Activated T-cell treated with anti-CD3 and anti-CD28 coated beads, Interleukin-2, amount 50 U/mL, for 4 hours (primary cell): Measurements from ENCODE around the gene UBE2M. TPM values are rescaled to one million over a fixed set of nuclear protein-coding genes. Genes with fewer than 3 reads are reported as not detected.
"Not testable (repeated sequence)": the region's sequence is repeated elsewhere in the genome, so short reads cannot be mapped to it uniquely, and the experiment has no call there.

Experiments used
- ATAC-seq, 2 donors: fragments of 200-7000 bp; cut with Tn5 transposase; one replicate each; pipeline ENCODE4 v1.10.0; 2021
- DNase-seq: peaks from one replicate; pipeline ENCODE4 v3.0.0-alpha.2; 2020
- H3K27me3 Mint-ChIP-seq: one replicate; pipeline ENCODE4 v1.8.0; 2021; ENCODE audit warnings: low read depth, mixed read lengths
- H3K36me3 Mint-ChIP-seq: one replicate; pipeline ENCODE4 v1.8.0; 2022; ENCODE audit warnings: mixed read lengths; ENCODE audit not compliant: insufficient read depth
- H3K4me1 Mint-ChIP-seq: one replicate; pipeline ENCODE4 v1.8.0; 2021; ENCODE audit warnings: low read depth, mixed read lengths
- H3K4me3 Mint-ChIP-seq: one replicate; pipeline ENCODE4 v1.8.0; 2021; ENCODE audit warnings: mild to moderate bottlenecking, moderate library complexity, mixed read lengths
- H3K9me3 Mint-ChIP-seq: one replicate; pipeline ENCODE4 v1.8.0; 2021; ENCODE audit warnings: mixed read lengths
- total RNA-seq, 3 donors: library from RNA; stranded (reverse); gene quantifications; one replicate each; pipeline ENCODE4 v1.2.1, GENCODE V29; 2021

The UBE2M gene
- total RNA-seq, 3 donors from 2014 or later = 138 to 155 (median 153) TPM

DNA sequence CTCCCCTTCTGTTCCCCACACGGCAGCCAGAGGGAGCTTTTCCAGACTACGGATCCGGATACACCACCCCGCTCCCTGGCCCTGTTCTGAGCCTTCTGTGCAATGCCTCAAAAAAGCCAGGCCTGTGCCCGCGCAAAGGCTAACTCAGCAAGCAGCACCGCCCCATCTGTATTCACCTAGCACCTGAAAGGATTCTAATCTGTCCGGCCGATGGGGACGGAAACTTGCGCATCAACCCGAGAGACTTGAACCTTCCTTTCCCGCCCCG lies 39.4 kb downstream of the UBE2M start:
- no peaks in the 10 kb centered on the region for H3K27me3 Mint-ChIP-seq
- peak overlapping the region; percentile 97 for H3K4me3 Mint-ChIP-seq
- peaks cover 10% of the 10 kb centered on the region for H3K36me3 Mint-ChIP-seq
- ATAC-seq (peak; percentile 5 to 11), DNase-seq (peak; percentile 41)
- peaks cover 39% of the 10 kb centered on the region for H3K4me1 Mint-ChIP-seq
- no peaks in the 10 kb centered on the region for H3K9me3 Mint-ChIP-seq

- Mint-ChIP-seq H3K4me3 (peak overlapping the region; percentile 97), H3K9me3 (no peaks in the 10 kb centered on the region), H3K36me3 (peaks cover 10% of the 10 kb centered on the region), H3K4me1 (peaks cover 42% of the 10 kb centered on the region), H3K27me3 (no peaks in the 10 kb centered on the region)
- DNase-seq = no peak
- no peak for ATAC-seq
Observed at GRCh38 chr19:58518256-58519086, 39.9 kb downstream of the UBE2M start.

- H3K4me3 Mint-ChIP-seq = peak overlapping the region; percentile 29
- H3K27me3 Mint-ChIP-seq = no peaks in the 10 kb centered on the region
- no peak for DNase-seq
- no peaks in the 10 kb centered on the region for H3K9me3 Mint-ChIP-seq
- H3K4me1 Mint-ChIP-seq = peaks cover 42% of the 10 kb centered on the region
- peaks cover 10% of the 10 kb centered on the region for H3K36me3 Mint-ChIP-seq
- no peak for ATAC-seq
Observed at GRCh38 chr19:58516964-58517833, 41.2 kb downstream of the UBE2M start.

DNA sequence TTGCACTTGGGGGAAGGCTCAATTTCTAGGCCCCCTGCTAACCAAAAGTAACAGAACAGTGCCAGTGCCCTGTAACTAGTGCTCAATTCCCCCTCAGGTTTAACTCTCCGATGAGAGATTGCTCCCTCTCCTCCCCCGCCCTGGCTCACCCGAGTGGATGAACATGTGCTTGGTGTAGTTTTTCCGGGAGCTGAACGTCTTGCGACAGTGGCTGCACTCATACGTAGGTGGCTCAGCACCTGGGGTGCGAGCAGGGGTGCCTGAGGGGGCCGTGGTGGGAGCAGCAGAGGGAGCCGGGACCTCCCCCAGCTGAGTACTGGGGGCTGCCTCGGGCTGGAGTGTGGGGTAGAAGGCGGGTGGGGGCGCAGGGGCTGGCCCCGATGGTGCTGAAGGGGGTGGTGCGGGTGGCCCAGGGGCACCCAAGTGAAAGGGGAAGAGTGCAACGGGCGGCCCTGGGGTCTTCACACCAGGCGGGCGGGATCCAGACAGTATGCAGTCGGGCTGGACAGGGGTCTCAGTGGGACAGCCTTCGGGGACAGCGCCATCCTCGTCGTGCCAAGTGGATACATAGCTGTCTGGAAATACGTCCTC lies 42.1 kb downstream of the UBE2M start:
- Mint-ChIP-seq H3K9me3 (no peaks in the 10 kb centered on the region), H3K27me3 (no peaks in the 10 kb centered on the region), H3K4me3 (peak overlapping the region; percentile 69), H3K4me1 (peaks cover 39% of the 10 kb centered on the region), H3K36me3 (peaks cover 10% of the 10 kb centered on the region)
- no peak for DNase-seq
- ATAC-seq = no peak

DNA sequence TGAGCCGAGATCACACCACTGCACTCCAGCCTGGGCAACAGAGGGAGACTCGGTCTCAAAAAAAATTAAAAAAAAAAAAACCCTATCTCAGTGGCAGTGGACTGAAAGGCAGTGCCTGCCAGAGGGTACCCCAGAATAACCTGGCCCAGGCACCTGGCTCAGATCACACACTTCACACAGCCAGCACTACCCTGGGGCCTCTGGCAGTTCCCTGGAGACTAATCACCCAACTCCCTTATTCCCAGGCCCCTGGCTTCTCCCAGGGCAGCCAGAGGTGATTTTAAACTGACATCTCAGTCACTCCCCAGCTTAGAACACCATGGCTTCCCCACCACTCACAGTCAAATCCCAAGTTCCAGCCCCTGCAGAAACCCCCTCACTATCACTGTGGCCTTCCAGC lies 43.2 kb downstream of the UBE2M start:
- DNase-seq (no peak), ATAC-seq (no peak)
- Mint-ChIP-seq H3K36me3 (peaks cover 10% of the 10 kb centered on the region), H3K4me1 (peaks cover 37% of the 10 kb centered on the region), H3K9me3 (no peaks in the 10 kb centered on the region), H3K27me3 (no peaks in the 10 kb centered on the region), H3K4me3 (peak overlapping the region; percentile 82)

DNA sequence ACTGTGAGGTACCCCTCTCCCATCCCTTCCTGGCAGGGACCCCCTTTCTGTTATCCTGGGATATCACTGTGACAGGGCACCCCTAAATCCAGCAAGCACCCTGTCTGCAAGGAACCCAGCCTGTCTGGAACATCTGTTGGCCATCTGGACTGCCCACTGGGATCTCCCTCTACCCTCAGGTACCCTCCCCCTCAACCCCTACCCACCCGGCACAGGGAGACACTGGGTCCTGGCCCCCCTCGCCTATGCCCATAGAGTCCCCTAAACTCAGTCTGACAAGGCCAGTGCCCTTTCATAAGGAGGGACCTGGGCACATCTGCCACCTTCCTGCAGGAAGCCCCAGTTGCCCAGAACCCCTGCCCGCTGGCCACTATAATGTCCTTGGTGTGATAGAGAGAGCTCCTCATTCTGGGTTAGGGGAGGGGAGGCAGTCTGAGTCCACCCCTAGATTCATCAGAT lies 43.8 kb downstream of the UBE2M start:
- ATAC-seq (no peak), DNase-seq (no peak)
- H3K36me3 Mint-ChIP-seq = peaks cover 10% of the 10 kb centered on the region
- no peaks in the 10 kb centered on the region for H3K9me3 Mint-ChIP-seq
- no peaks in the 10 kb centered on the region for H3K27me3 Mint-ChIP-seq
- peak overlapping the region; percentile 82 for H3K4me3 Mint-ChIP-seq
- peaks cover 32% of the 10 kb centered on the region for H3K4me1 Mint-ChIP-seq

- no peaks in the 10 kb centered on the region for H3K9me3 Mint-ChIP-seq
- peaks cover 10% of the 10 kb centered on the region for H3K36me3 Mint-ChIP-seq
- H3K4me3 Mint-ChIP-seq = peak overlapping the region; percentile 82
- H3K4me1 Mint-ChIP-seq = peaks cover 29% of the 10 kb centered on the region
- peak; percentile 93 for DNase-seq
- H3K27me3 Mint-ChIP-seq = no peaks in the 10 kb centered on the region
- peak; percentile 92 for ATAC-seq
Observed at GRCh38 chr19:58513694-58514563, 44.5 kb downstream of the UBE2M start.

GRCh38 chr19:58513213-58513693 lies 45.2 kb downstream of the UBE2M start:
- no peak for ATAC-seq
- H3K4me1 Mint-ChIP-seq = peaks cover 22% of the 10 kb centered on the region
- peaks cover 8% of the 10 kb centered on the region for H3K36me3 Mint-ChIP-seq
- no peaks in the 10 kb centered on the region for H3K27me3 Mint-ChIP-seq
- no peaks in the 10 kb centered on the region for H3K9me3 Mint-ChIP-seq
- DNase-seq = no peak
- H3K4me3 Mint-ChIP-seq = peak overlapping the region; percentile 82

- DNase-seq (no peak), ATAC-seq (no peak)
- H3K27me3 Mint-ChIP-seq = no peaks in the 10 kb centered on the region
- H3K4me1 Mint-ChIP-seq = peaks cover 17% of the 10 kb centered on the region
- no peak within 1 kb of the TSS for H3K4me3 Mint-ChIP-seq
- peaks cover 8% of the 10 kb centered on the region for H3K9me3 Mint-ChIP-seq
- peaks cover 12% of the 10 kb centered on the region for H3K36me3 Mint-ChIP-seq
Observed at GRCh38 chr19:58511353-58512208, 46.8 kb downstream of the UBE2M start, which contains the start of gene SLC27A5. SLC27A5 (minus strand) TSS chr19:58511992; CDS start chr19:58511955, 37 bp downstream.

GRCh38 chr19:58510084-58510862 lies 48.1 kb downstream of the UBE2M start:
- no peak for DNase-seq
- H3K27me3 Mint-ChIP-seq = no peaks in the 10 kb centered on the region
- H3K4me3 Mint-ChIP-seq = no peak overlapping the region
- no peak for ATAC-seq
- peaks cover 8% of the 10 kb centered on the region for H3K4me1 Mint-ChIP-seq
- H3K36me3 Mint-ChIP-seq = peaks cover 4% of the 10 kb centered on the region
- peaks cover 8% of the 10 kb centered on the region for H3K9me3 Mint-ChIP-seq

DNA sequence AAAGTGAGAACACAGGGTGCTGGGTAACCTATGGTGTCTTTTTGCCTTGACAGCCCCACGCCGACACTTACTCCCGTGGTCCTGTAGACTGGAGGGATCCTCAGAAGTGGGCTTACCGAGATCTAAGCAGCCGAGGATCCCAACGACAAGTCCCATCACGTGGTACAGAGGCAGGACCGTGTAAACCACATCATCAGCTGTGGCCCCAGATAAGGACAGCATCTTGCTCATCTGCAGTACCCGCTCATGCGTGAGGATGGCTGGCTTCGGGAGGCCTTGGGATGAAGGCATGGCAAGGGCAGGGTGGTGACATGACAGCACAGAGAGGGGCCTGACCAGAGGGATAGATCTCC lies 48.7 kb downstream of the UBE2M start:
- H3K9me3 Mint-ChIP-seq = peaks cover 8% of the 10 kb centered on the region
- DNase-seq (no peak), ATAC-seq (no peak)
- peaks cover 3% of the 10 kb centered on the region for H3K36me3 Mint-ChIP-seq
- no peaks in the 10 kb centered on the region for H3K27me3 Mint-ChIP-seq
- no peak overlapping the region for H3K4me3 Mint-ChIP-seq
- H3K4me1 Mint-ChIP-seq = peaks cover 5% of the 10 kb centered on the region

DNA sequence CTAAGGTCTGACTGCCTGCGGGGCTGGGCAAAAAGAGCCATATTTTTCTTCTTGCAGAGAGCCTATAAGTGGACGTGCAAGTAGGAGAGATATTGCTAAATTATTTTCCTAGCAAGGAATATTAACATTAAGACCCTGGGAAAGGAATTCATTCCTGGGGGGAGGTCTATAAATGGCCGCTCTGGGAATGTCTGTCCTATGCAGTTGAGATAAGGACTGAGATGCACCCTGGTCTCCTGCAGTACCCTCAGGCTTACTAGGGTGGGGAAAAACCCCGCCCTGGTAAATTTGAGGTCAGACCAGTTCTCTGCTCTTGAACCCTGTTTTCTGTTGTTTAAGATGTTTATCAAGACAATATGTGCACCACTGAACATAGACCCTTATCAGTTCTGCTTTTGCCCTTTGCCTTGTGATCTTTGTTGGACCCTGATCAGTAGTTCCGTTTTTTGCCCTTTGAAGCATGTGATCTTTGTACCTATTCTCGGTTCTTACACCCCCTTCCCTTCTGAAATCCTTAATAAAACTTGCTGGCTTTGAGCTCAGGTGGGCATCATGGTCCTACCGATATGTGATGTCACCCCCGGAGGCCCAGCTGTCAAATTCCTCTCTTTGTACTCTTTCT lies 50.7 kb downstream of the UBE2M start:
- not testable (repeated sequence) for H3K36me3 Mint-ChIP-seq, ATAC-seq, H3K27me3 Mint-ChIP-seq, H3K9me3 Mint-ChIP-seq, H3K4me1 Mint-ChIP-seq, DNase-seq, H3K4me3 Mint-ChIP-seq
